AG20443 (cell line): ENCODE data around the gene ASPHD1.
"Not testable (repeated sequence)": the region's sequence is repeated elsewhere in the genome, so short reads cannot be mapped to it uniquely, and the experiment has no call there.

ENCODE experiments used
- DNase-seq: peaks from one replicate; pipeline ENCODE4 v3.0.0; 2012; ENCODE audit warnings: low spot score, mixed read lengths

ASPHD1 gene

GRCh38 chr16:29877266-29877961 lies 22.9 kb upstream of the ASPHD1 start:
- peak; percentile 64 for DNase-seq

GRCh38 chr16:29878172-29878571 lies 22.1 kb upstream of the ASPHD1 start:
- no peak for DNase-seq

- no peak for DNase-seq
Observed at GRCh38 chr16:29881050-29881449, 19.2 kb upstream of the ASPHD1 start.

GRCh38 chr16:29883987-29884386 lies 16.3 kb upstream of the ASPHD1 start:
- no peak for DNase-seq

GRCh38 chr16:29889372-29889771 lies 10.9 kb upstream of the ASPHD1 start:
- DNase-seq, result not testable (repeated sequence)

GRCh38 chr16:29891525-29892457 lies 8.5 kb upstream of the ASPHD1 start:
- no peak for DNase-seq

GRCh38 chr16:29892458-29892813 lies 7.9 kb upstream of the ASPHD1 start:
- no peak for DNase-seq

- no peak for DNase-seq
Observed at GRCh38 chr16:29893553-29893952, 6.7 kb upstream of the ASPHD1 start.

GRCh38 chr16:29894352-29894751 lies 5.9 kb upstream of the ASPHD1 start:
- no peak for DNase-seq

GRCh38 chr16:29896841-29897240 lies 3.4 kb upstream of the ASPHD1 start:
- no peak for DNase-seq

GRCh38 chr16:29897333-29897732 lies 3.0 kb upstream of the ASPHD1 start:
- DNase-seq, result no peak

- no peak for DNase-seq
Observed at GRCh38 chr16:29898135-29898803, 2.0 kb upstream of the ASPHD1 start.

GRCh38 chr16:29898804-29899515 lies 1.3 kb upstream of the ASPHD1 start:
- peak; percentile 60 for DNase-seq

GRCh38 chr16:29899516-29900101 lies 679 bp upstream of the ASPHD1 start, which contains the start of gene SEZ6L2:
Gene SEZ6L2 (minus strand): TSS chr16:29899550. CDS start chr16:29899019, 531 bp downstream.
- peak; percentile 86 for DNase-seq

GRCh38 chr16:29900888-29901606 lies 759 bp downstream of the ASPHD1 start:
- DNase-seq, result no peak

GRCh38 chr16:29901607-29901945 lies 1.3 kb downstream of the ASPHD1 start:
- no peak for DNase-seq

GRCh38 chr16:29903590-29903989 lies 3.3 kb downstream of the ASPHD1 start:
- no peak for DNase-seq

- no peak for DNase-seq
Observed at GRCh38 chr16:29904947-29905346, 4.7 kb downstream of the ASPHD1 start.

GRCh38 chr16:29905668-29906067 lies 5.4 kb downstream of the ASPHD1 start:
- no peak for DNase-seq

- DNase-seq, result no peak
Observed at GRCh38 chr16:29906520-29907244, 6.4 kb downstream of the ASPHD1 start.
